Small intestine (tissue), 7 donors: Measurements from ENCODE around the gene CMTM5. TPM values are rescaled to one million over a fixed set of nuclear protein-coding genes. Genes with fewer than 3 reads are reported as not detected.

Source experiments
- DNase-seq, 2 donors: peaks; one replicate each; pipeline versions ENCODE4 v3.0.0 to v3.0.0-alpha.2; 2013
- FAIRE-seq: peaks from 2 replicates; lab custom pipeline; 2012; peaks lifted over from hg19 to GRCh38; lab: Jason Lieb, UNC
- H3K27ac ChIP-seq, 3 donors: one replicate each; pipeline ENCODE4 v1.5.1; 2013; ENCODE audit warnings: low read length in 2 of 3, mild to moderate bottlenecking in 2 of 3, control low read depth in 1 of 3, inconsistent platforms in 1 of 3, low read depth in 1 of 3, moderate library complexity in 1 of 3
- H3K27me3 ChIP-seq, 3 donors: one replicate each; pipeline ENCODE4 v1.6.1; 2013; ENCODE audit warnings: low read length in 3 of 3, inconsistent platforms in 1 of 3; ENCODE audit not compliant: control insufficient read depth in 3 of 3, insufficient read depth in 3 of 3
- H3K36me3 ChIP-seq, 3 donors: one replicate each; pipeline ENCODE4 v1.6.1; 2013; ENCODE audit warnings: low read length in 3 of 3, inconsistent platforms in 1 of 3, low read depth in 1 of 3, mild to moderate bottlenecking in 1 of 3, moderate library complexity in 1 of 3; ENCODE audit not compliant: control insufficient read depth in 3 of 3, insufficient read depth in 2 of 3
- H3K4me1 ChIP-seq, 3 donors: one replicate each; pipeline ENCODE4 v1.6.1; 2013; ENCODE audit warnings: low read length in 2 of 3, inconsistent platforms in 1 of 3, low read depth in 1 of 3, mild to moderate bottlenecking in 1 of 3, moderate library complexity in 1 of 3; ENCODE audit not compliant: control insufficient read depth in 3 of 3, insufficient read depth in 2 of 3
- H3K4me3 ChIP-seq, 3 donors: one replicate each; pipeline ENCODE4 v1.5.1; 2013; ENCODE audit warnings: low read length in 3 of 3, control low read depth in 1 of 3, inconsistent platforms in 1 of 3, low read depth in 1 of 3, mild to moderate bottlenecking in 1 of 3, moderate library complexity in 1 of 3
- H3K9me3 ChIP-seq, 2 donors: one replicate each; pipeline ENCODE4 v1.6.1; 2013; ENCODE audit warnings: low read depth in 1 of 2, low read length in 1 of 2; ENCODE audit not compliant: control insufficient read depth in 2 of 2, insufficient read depth in 1 of 2
- WGBS, 3 donors: extraction: QIAGEN DNeasy Blood & Tissue Kit; methylation state at CpG; one replicate each; pipeline ENCODE4 v1.1.7; 2013; 5-methylcytosine and 5-hydroxymethylcytosine counted together
- polyA plus RNA-seq, 4 donors: library from polyadenylated mRNA; stranded (reverse) in 3 of 4; unstranded in 1 of 4; fragments of 200-250 nt in 3 of 4; fragments of 120-200 nt in 1 of 4; gene quantifications; one replicate each; pipeline versions ENCODE4 v1.2.1 to v1.2.3, GENCODE V29; 2013
- donor health status: healthy with polysubstance abuse.
- donor health status: control.
- donor health status: control.
- donor health status: Bipolar disorder and iron deficiency.
- donor health status: healthy.

The CMTM5 gene
- polyA plus RNA-seq, 4 donors = 0.61 to 0.97 TPM; not detected in 2

DNA sequence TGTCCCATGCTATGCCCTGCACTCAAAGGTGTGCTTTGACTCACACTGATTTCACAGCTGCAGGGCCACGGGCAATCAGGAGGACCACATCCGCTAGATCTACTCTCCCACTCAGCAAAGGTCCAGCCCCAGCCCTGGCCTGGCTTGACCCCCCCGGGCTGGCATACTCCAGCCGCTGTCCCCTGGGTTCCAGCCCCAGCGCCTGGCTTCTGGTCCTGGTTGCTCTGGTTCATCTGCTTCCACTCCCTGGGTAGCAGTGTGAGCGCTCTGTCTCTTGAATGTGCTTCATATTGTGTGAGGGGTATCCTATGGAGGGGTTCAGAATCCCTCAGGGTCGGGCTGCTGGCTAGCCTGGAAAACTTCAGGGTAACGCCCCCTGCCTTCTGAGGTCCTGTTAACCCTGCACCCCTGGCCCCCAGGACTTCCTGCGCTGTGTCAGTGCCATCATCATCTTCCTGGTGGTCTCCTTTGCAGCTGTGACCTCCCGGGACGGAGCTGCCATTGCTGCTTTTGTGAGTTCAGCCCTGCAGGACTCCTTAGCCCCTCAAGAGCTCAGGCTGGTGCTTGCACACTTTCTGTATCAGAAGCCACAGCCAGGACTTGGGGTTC, 1.9 kb downstream of the CMTM5 start:
- DNase-seq = no peak
- Histone ChIP-seq H3K27ac (no peak overlapping the region), H3K4me1 (peaks cover 0 to 5% (median 3%) of the 10 kb centered on the region in 3 donors), H3K9me3 (no peaks in the 10 kb centered on the region), H3K36me3 (no peaks in the 10 kb centered on the region), H3K4me3 (no peak overlapping the region), H3K27me3 (peaks cover 0 to 4% (median 0%) of the 10 kb centered on the region in 3 donors)
- WGBS, 3 donors = 83 to 87% (median 85%) methylated on average over 11 of the region's 11 CpGs
- FAIRE-seq = no peak

DNA sequence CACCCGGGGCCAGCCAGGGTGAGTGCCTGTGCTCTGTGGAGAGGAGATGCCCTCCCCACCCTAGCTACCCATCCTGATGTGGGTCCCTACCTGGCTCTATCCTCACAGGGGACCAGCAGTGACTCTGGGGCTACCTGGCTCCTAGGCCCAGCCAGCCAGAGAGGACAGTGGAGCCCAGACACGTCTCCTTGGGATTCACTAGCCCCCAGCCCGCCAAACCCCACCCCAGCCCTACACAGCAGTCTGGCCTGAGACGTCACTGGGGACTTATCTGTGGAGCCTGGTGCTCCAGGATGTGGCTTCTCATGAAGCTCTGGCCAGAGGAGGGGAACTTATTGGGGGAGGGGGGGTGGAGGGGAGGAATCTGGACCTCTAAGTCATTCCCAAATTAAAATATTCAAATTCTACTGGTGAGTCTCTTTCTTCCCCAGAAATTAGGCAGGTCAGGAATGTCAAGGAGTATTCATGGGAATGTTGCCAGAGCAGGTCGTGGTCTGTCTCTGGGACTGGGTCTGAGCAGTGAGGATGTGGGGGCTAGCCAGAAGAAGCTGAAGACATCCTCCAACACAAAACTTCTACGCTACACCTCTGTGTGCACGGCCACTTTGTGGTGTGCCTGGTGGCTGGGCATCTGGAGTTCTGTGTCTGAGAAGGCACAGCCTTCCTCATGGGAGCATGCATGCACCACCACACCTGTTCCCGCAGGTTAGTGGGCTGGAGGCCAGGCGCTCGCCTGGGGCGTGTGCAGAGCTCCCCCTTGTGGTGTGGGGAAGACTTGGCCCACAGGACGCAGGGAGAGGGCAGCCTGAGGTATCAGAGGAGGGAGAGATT, 2.7 kb downstream of the CMTM5 start:
- Histone ChIP-seq H3K36me3 (no peaks in the 10 kb centered on the region), H3K9me3 (no peaks in the 10 kb centered on the region), H3K27me3 (peaks cover 0 to 4% (median 0%) of the 10 kb centered on the region in 3 donors), H3K27ac (no peak overlapping the region), H3K4me3 (no peak overlapping the region), H3K4me1 (peaks cover 0 to 5% (median 3%) of the 10 kb centered on the region in 3 donors)
- 32 to 41% (median 35%) methylated on average over 12 of the region's 12 CpGs for WGBS, 3 donors
- DNase-seq (peak; percentile 74 to 78), FAIRE-seq (no peak)

DNA sequence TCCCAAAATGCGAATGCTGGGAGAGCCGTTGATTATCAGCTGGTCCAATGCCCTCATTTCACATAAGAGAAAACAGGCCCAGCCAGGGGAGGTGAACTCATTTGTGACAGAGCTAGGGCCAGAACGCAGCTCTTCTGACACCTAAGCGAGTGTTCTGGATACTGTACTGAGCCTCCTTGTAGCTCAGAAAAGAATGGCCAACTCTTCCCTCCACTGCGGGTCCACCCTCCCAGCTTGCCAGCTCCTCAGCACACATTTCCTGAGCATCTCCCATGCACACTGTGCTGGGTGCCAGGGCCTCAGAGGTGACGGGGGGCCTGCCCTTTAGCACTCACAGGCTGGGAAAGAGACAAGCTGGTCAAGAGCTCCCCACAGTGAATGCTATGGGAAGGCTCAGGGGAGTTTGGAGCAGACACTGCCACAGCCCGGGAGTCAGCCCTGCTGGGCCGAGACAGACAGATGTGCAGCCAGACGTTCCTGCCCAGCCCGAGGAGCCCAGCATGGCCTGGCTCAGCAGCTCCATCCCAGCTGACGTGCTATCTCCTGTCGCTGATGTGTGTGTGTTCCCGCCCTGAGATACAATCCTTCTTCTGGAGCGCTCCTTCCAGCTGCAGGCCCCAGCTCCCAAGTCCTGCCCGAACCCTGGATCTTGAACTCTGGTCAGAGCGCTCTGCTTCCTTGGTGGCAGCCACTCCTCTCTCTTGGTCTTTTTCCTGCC, 3.5 kb downstream of the CMTM5 start:
- H3K9me3 ChIP-seq = no peaks in the 10 kb centered on the region
- H3K4me3 ChIP-seq = no peak overlapping the region
- WGBS, 3 donors = 26 to 51% (median 37%) methylated on average over 16 of the region's 16 CpGs
- no peak for FAIRE-seq
- peak; percentile 35 to 85 for DNase-seq
- H3K27ac ChIP-seq = no peak overlapping the region
- H3K36me3 ChIP-seq = no peaks in the 10 kb centered on the region
- peaks cover 0 to 4% (median 0%) of the 10 kb centered on the region in 3 donors for H3K27me3 ChIP-seq
- peaks cover 0 to 5% (median 3%) of the 10 kb centered on the region in 3 donors for H3K4me1 ChIP-seq

DNA sequence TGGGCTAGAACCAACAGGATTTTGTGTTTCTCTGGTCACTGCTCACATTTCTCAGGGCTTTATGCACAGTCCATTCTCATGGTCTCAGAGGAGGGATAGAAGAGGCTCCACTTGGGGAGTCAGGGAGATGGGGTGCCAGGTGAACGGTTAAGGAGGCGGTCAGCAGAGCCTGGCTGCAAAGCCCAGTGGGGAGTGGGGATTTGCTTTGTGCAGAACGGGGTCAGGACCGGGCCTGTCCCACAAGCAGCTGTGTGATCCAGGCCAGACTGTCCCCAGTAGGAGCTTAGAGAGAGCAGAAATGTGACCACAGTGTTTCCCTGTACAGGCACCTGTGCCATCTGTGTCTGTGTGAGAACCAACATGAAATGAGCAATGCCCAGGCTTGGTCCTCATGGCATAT, 4.1 kb downstream of the CMTM5 start:
- whole genome bisulfite sequencing, 3 donors = 71 to 86% (median 85%) methylated on average over 4 of the region's 4 CpGs
- Histone ChIP-seq H3K4me1 (peaks cover 0 to 5% (median 3%) of the 10 kb centered on the region in 3 donors), H3K36me3 (no peaks in the 10 kb centered on the region), H3K4me3 (no peak overlapping the region), H3K9me3 (no peaks in the 10 kb centered on the region), H3K27ac (no peak overlapping the region), H3K27me3 (peaks cover 0 to 4% (median 0%) of the 10 kb centered on the region in 3 donors)
- DNase-seq = no peak
- FAIRE-seq = no peak

DNA sequence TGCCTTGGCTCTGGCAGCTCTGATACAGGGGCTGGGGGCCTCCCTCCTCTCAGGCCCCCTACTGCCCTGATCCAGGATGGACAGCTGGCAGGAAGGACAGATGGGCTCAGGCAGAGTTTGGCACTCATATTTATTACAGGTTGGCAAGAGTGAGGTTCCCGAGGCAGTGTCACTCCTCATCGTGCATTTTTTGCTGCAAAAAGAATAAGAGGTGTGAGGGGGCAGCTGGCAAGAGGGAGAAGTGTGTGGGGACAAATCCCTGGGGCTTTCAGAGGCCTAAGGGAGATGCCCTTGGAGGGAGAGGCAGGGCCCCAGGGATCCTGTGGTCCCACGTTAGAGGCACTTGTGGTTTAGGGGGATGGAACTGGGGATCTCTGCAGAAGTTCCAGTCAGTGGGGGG, 5.0 kb downstream of the CMTM5 start:
- DNase-seq (no peak), FAIRE-seq (no peak)
- WGBS, 3 donors = 53 to 69% (median 56%) methylated on average over 3 of the region's 3 CpGs
- H3K9me3 ChIP-seq = no peaks in the 10 kb centered on the region
- no peak overlapping the region for H3K4me3 ChIP-seq
- peaks cover 0 to 2% (median 0%) of the 10 kb centered on the region in 3 donors for H3K27me3 ChIP-seq
- no peak overlapping the region for H3K27ac ChIP-seq
- peaks cover 0 to 5% (median 3%) of the 10 kb centered on the region in 3 donors for H3K4me1 ChIP-seq
- H3K36me3 ChIP-seq = no peaks in the 10 kb centered on the region

DNA sequence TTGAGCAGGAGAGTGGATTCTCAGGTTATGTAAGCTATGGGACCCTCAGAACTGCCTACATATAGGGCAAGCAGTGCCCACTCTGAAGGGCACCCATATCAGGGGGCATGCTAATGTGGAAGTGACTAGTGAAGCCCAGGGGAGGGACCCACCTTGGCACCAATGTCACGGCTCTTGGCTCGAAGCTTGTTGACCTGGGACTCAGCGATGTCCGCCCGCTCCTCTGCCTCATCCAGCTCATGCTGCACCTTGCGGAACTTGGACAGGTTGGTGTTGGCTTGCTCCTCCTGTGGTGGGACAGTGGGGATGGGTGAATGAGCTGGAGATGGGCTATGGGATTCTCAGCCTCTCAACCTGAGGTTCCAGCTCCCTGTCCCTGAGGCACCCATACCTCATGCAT, 5.4 kb downstream of the CMTM5 start:
- no peak for FAIRE-seq
- 92 to 94% (median 94%) methylated on average over 6 of the region's 6 CpGs for WGBS, 3 donors

DNA sequence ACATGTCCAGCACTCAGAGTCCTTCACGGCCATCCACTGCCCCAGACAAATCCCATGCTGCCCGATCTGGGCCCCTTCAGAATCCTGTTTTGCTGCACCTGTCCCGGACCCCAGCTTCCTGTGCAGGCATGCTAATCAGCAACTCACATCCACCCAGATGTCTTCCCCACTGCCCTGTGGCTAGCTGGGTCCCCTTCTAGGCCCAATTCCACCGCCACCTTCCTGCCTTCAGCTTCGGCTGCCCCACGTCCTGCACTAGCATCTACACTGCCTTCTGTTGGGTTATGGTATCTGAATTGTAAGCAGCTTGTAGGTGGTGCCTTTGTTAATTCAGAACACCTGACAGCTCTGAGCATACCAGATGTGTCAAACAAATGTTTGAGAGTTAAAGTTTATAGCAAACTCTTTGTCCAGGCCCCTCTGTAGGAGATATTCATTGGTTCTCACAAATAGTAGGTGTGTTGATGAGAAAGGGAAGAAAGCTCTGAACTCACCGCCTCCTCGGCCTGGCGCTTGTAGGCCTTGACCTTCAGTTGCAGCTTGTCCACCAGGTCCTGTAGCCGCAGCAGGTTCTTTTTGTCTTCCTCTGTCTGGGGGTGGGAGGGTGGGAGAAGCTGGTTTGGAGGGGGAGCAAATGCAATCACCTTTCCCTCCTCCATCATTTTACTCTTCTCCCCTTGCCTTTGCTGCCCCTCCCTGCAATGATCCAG, 6.0 kb downstream of the CMTM5 start:
- Histone ChIP-seq H3K9me3 (no peaks in the 10 kb centered on the region), H3K4me1 (peaks cover 0 to 5% (median 3%) of the 10 kb centered on the region in 3 donors), H3K27me3 (no peaks in the 10 kb centered on the region), H3K27ac (no peak overlapping the region), H3K36me3 (no peaks in the 10 kb centered on the region), H3K4me3 (no peak overlapping the region)
- DNase-seq = no peak
- no peak for FAIRE-seq
- 75 to 82% (median 81%) methylated on average over 10 of the region's 10 CpGs for WGBS, 3 donors

More for the DNA sequence above, 5.4 kb downstream of the CMTM5 start:
- DNase-seq = no peak
- Histone ChIP-seq H3K36me3 (no peaks in the 10 kb centered on the region), H3K27me3 (no peaks in the 10 kb centered on the region), H3K9me3 (no peaks in the 10 kb centered on the region), H3K27ac (no peak overlapping the region), H3K4me3 (no peak overlapping the region), H3K4me1 (peaks cover 0 to 5% (median 3%) of the 10 kb centered on the region in 3 donors)
